SK-N-SH treated with all-trans-retinoic acid at 6 μM for 48 hours (cell line): ENCODE measurements around the gene RGMA.

Source experiments
- ATAC-seq: fragments of 200-7000 bp; cut with Tn5 transposase; 3 replicates; pipeline ENCODE4 v1.9.1; 2020; ENCODE audit warnings: mild to moderate bottlenecking, moderate library complexity
- ARNTL ChIP-seq: fragments of 450-650 bp; formaldehyde crosslinking; IDR thresholded peaks from 2 replicates; pipeline ENCODE4 v1.5.0; 2020; ENCODE audit warnings: low read depth, mild to moderate bottlenecking, moderate library complexity, borderline replicate concordance
- BACH2 ChIP-seq: fragments of 250-450 bp; sonication (Bioruptor Pico); IDR thresholded peaks from 2 replicates; pipeline ENCODE4 v1.9.0; 2021; ENCODE audit warnings: mild to moderate bottlenecking, borderline replicate concordance
- CSDC2 ChIP-seq: fragments of 250-450 bp; sonication (Bioruptor Pico); IDR thresholded peaks from 2 replicates; pipeline ENCODE4 v1.5.0; 2020; ENCODE audit warnings: mild to moderate bottlenecking, moderate library complexity
- ESRRG ChIP-seq: fragments of 250-450 bp; sonication (Bioruptor Pico); IDR thresholded peaks from 2 replicates; pipeline ENCODE4 v1.6.1; 2021; ENCODE audit warnings: mild to moderate bottlenecking
- GLIS3 ChIP-seq: fragments of 250-450 bp; sonication (Bioruptor Pico); IDR thresholded peaks from 2 replicates; pipeline ENCODE4 v1.5.0; 2020; ENCODE audit warnings: mild to moderate bottlenecking, moderate library complexity
- ISL1 ChIP-seq: fragments of 250-450 bp; sonication (Bioruptor Pico); IDR thresholded peaks from 2 replicates; pipeline ENCODE4 v2.1.2; 2022; ENCODE audit warnings: mild to moderate bottlenecking, moderate library complexity
- OSR1 ChIP-seq: fragments of 250-450 bp; sonication (Bioruptor Pico); IDR thresholded peaks from 2 replicates; pipeline ENCODE4 v1.8.0; 2022; ENCODE audit warnings: moderate library complexity, mild to moderate bottlenecking, inconsistent platforms
- PPARA ChIP-seq: fragments of 250-450 bp; sonication (Bioruptor Pico); IDR thresholded peaks from 2 replicates; pipeline ENCODE4 v1.5.0; 2020; ENCODE audit warnings: mild to moderate bottlenecking, borderline replicate concordance
- RARB ChIP-seq: fragments of 250-450 bp; sonication (Bioruptor Pico); IDR thresholded peaks from 2 replicates; pipeline ENCODE4 v1.8.0; 2021; ENCODE audit warnings: mild to moderate bottlenecking, moderate library complexity
- SNAI2 ChIP-seq: fragments of 250-450 bp; sonication (Bioruptor Pico); IDR thresholded peaks from 2 replicates; pipeline ENCODE4 v1.5.0; 2020; ENCODE audit warnings: mild to moderate bottlenecking, moderate library complexity
- TOX ChIP-seq: fragments of 250-450 bp; sonication (Bioruptor Pico); IDR thresholded peaks from 2 replicates; pipeline ENCODE4 v1.8.0; 2021; ENCODE audit warnings: mild to moderate bottlenecking, moderate library complexity, borderline replicate concordance
- ZC3H10 ChIP-seq: fragments of 250-450 bp; sonication (Bioruptor Pico); IDR thresholded peaks from 2 replicates; pipeline ENCODE4 v1.5.1; 2021; ENCODE audit warnings: mild to moderate bottlenecking, moderate library complexity
- ZFP3 ChIP-seq: fragments of 250-450 bp; sonication (Bioruptor Pico); IDR thresholded peaks from 2 replicates; pipeline ENCODE4 v1.5.0; 2020; ENCODE audit warnings: mild to moderate bottlenecking, moderate library complexity
- ZNF565 ChIP-seq: fragments of 450-650 bp; formaldehyde crosslinking; conservative IDR thresholded peaks from 2 replicates; pipeline ENCODE4 v1.5.0; 2020; ENCODE audit warnings: low read depth, mild to moderate bottlenecking, moderate library complexity
- ZNF70 ChIP-seq: fragments of 450-650 bp; formaldehyde crosslinking; IDR thresholded peaks from 2 replicates; pipeline ENCODE4 v1.5.0; 2020; ENCODE audit warnings: mild to moderate bottlenecking, moderate library complexity
- ZNF8 ChIP-seq: fragments of 450-650 bp; formaldehyde crosslinking; IDR thresholded peaks from 2 replicates; pipeline ENCODE4 v1.5.0; 2020; ENCODE audit warnings: mild to moderate bottlenecking, moderate library complexity
- TF ChIP-seq, protein P1 (sequence below): fragments of 250-450 bp; sonication (Bioruptor Pico); IDR thresholded peaks from 2 replicates; pipeline ENCODE4 v1.8.0; 2020; ENCODE audit warnings: mild to moderate bottlenecking, moderate library complexity, borderline replicate concordance
- TF ChIP-seq, protein P2 (sequence below): fragments of 250-450 bp; sonication (Bioruptor Pico); IDR thresholded peaks from 2 replicates; pipeline ENCODE4 v1.8.0; 2021; ENCODE audit warnings: low read depth, mild to moderate bottlenecking, moderate library complexity, borderline replicate concordance
- TF ChIP-seq, protein P3 (sequence below): fragments of 250-450 bp; sonication (Bioruptor Pico); IDR thresholded peaks from 2 replicates; pipeline ENCODE4 v1.5.0; 2020; ENCODE audit warnings: mild to moderate bottlenecking, moderate library complexity
- TF ChIP-seq, protein P4 (sequence below): fragments of 250-450 bp; sonication (Bioruptor Pico); IDR thresholded peaks from 2 replicates; pipeline ENCODE4 v1.5.1; 2020; ENCODE audit warnings: low read depth, mild to moderate bottlenecking, moderate library complexity

RGMA gene

DNA sequence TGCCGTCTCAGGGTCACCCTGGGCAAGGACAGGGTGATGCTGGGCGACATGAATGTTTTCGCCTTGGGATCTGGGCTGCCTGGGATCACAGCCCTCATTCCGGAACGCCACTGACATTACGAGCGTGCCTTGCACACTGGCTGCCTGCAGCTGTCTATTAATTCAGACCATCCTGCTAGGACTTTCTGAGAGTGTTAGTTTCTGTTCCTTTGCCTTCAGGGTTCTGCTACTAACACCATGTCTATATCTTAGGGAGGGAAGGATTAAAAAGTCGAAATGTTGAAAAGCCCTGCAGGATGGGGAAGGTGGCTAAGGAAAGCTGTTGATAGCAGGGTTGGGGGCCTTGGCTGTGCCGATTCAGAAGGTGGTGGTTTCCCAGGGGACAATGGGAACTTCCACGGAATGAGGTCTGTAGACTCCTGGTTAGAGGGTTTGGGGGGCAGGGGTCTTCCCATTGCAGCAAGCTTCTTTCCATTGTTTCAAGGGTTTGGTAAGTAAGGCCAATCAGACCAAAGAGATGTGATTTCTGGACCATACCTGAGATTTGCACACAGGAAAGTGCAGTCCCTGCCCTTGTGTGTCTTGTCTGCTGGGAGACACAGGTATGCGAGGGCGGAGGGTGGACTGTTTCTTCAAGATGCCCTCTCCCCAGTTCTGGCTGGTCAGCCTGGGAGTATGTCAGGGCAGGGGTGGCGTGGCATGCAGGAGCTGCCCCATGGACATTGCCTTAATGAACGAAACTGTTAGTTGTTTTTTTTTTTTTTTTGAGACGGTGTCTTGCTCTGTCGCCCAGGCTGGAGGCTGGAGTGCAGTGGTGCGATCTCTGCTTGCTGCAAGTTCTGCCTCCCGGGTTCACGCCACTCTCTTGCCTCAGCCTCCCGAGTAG, 50.9 kb downstream of the RGMA start:
- no peak for TF ChIP-seq TOX (CRISPR knock-in tag)
- no peak for TF ChIP-seq PPARA (CRISPR knock-in tag)
- no peak for TF ChIP-seq CSDC2 (CRISPR knock-in tag)
- TF ChIP-seq, protein P1, sequence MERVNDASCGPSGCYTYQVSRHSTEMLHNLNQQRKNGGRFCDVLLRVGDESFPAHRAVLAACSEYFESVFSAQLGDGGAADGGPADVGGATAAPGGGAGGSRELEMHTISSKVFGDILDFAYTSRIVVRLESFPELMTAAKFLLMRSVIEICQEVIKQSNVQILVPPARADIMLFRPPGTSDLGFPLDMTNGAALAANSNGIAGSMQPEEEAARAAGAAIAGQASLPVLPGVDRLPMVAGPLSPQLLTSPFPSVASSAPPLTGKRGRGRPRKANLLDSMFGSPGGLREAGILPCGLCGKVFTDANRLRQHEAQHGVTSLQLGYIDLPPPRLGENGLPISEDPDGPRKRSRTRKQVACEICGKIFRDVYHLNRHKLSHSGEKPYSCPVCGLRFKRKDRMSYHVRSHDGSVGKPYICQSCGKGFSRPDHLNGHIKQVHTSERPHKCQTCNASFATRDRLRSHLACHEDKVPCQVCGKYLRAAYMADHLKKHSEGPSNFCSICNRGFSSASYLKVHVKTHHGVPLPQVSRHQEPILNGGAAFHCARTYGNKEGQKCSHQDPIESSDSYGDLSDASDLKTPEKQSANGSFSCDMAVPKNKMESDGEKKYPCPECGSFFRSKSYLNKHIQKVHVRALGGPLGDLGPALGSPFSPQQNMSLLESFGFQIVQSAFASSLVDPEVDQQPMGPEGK (CRISPR knock-in tag), result no peak
- TF ChIP-seq ZNF70 (CRISPR knock-in tag), result no peak
- no peak for TF ChIP-seq ZNF565 (CRISPR knock-in tag)
- no peak for TF ChIP-seq ZFP3 (CRISPR knock-in tag)
- no peak for TF ChIP-seq RARB (CRISPR knock-in tag)
- TF ChIP-seq SNAI2, result no peak
- no peak for TF ChIP-seq ZNF8 (CRISPR knock-in tag)
- TF ChIP-seq ISL1 (CRISPR knock-in tag), result no peak
- TF ChIP-seq ARNTL (CRISPR knock-in tag), result no peak
- TF ChIP-seq, protein P2, sequence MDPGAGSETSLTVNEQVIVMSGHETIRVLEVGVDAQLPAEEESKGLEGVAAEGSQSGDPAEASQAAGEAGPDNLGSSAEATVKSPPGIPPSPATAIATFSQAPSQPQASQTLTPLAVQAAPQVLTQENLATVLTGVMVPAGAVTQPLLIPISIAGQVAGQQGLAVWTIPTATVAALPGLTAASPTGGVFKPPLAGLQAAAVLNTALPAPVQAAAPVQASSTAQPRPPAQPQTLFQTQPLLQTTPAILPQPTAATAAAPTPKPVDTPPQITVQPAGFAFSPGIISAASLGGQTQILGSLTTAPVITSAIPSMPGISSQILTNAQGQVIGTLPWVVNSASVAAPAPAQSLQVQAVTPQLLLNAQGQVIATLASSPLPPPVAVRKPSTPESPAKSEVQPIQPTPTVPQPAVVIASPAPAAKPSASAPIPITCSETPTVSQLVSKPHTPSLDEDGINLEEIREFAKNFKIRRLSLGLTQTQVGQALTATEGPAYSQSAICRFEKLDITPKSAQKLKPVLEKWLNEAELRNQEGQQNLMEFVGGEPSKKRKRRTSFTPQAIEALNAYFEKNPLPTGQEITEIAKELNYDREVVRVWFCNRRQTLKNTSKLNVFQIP (CRISPR knock-in tag), result no peak
- no peak for TF ChIP-seq OSR1 (CRISPR knock-in tag)
- ATAC-seq, result no peak

DNA sequence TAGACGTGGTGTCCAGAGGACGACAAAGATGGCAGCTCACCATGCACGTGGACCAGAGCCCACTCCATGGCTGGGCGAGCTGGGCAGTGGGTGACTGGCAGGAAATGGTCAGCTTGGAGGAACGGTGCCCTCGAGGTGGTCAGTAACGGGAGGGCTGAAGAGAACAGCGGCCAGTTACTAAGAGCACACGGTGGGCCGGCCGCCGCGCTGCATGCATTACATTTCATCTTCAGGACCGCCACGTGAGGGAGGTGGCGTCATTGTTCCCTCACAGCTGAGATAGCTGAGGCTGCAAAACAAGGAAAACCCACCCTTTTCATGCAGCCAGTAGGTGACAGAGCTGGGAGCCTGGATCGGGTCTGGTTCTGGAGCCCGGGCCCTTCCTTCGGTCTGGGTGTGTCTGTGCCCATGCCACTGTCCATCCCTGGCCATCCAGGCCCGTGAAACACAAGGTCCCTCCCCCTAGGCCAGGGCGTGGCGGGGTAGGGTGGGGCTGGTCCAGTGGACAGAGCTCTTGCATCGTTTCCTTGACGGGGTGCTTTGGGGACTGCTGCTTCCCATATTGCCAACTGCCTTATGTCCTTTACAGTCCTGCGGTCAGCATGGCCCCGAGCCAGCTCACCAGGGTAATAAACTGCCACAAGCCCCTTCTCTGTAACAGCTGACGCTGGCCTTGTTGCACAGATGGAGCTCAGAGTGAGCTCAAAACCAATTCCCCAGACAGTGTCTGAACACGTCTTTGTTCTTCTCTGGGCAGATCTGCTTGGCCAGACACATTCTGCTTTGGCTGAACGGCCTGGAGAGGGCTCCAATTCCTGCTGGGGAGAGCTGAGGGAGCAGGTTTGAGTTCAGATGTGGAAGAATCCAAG, 51.8 kb downstream of the RGMA start:
- no peak for TF ChIP-seq ZC3H10 (CRISPR knock-in tag)
- TF ChIP-seq ISL1 (CRISPR knock-in tag), result no peak
- TF ChIP-seq, protein P3, sequence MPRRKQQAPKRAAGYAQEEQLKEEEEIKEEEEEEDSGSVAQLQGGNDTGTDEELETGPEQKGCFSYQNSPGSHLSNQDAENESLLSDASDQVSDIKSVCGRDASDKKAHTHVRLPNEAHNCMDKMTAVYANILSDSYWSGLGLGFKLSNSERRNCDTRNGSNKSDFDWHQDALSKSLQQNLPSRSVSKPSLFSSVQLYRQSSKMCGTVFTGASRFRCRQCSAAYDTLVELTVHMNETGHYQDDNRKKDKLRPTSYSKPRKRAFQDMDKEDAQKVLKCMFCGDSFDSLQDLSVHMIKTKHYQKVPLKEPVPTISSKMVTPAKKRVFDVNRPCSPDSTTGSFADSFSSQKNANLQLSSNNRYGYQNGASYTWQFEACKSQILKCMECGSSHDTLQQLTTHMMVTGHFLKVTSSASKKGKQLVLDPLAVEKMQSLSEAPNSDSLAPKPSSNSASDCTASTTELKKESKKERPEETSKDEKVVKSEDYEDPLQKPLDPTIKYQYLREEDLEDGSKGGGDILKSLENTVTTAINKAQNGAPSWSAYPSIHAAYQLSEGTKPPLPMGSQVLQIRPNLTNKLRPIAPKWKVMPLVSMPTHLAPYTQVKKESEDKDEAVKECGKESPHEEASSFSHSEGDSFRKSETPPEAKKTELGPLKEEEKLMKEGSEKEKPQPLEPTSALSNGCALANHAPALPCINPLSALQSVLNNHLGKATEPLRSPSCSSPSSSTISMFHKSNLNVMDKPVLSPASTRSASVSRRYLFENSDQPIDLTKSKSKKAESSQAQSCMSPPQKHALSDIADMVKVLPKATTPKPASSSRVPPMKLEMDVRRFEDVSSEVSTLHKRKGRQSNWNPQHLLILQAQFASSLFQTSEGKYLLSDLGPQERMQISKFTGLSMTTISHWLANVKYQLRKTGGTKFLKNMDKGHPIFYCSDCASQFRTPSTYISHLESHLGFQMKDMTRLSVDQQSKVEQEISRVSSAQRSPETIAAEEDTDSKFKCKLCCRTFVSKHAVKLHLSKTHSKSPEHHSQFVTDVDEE, result no peak
- TF ChIP-seq ZFP3 (CRISPR knock-in tag), result no peak
- no peak for TF ChIP-seq SNAI2
- TF ChIP-seq PPARA (CRISPR knock-in tag), result no peak
- no peak for TF ChIP-seq OSR1 (CRISPR knock-in tag)
- no peak; the same call in 2 of the 3 replicates for ATAC-seq

DNA sequence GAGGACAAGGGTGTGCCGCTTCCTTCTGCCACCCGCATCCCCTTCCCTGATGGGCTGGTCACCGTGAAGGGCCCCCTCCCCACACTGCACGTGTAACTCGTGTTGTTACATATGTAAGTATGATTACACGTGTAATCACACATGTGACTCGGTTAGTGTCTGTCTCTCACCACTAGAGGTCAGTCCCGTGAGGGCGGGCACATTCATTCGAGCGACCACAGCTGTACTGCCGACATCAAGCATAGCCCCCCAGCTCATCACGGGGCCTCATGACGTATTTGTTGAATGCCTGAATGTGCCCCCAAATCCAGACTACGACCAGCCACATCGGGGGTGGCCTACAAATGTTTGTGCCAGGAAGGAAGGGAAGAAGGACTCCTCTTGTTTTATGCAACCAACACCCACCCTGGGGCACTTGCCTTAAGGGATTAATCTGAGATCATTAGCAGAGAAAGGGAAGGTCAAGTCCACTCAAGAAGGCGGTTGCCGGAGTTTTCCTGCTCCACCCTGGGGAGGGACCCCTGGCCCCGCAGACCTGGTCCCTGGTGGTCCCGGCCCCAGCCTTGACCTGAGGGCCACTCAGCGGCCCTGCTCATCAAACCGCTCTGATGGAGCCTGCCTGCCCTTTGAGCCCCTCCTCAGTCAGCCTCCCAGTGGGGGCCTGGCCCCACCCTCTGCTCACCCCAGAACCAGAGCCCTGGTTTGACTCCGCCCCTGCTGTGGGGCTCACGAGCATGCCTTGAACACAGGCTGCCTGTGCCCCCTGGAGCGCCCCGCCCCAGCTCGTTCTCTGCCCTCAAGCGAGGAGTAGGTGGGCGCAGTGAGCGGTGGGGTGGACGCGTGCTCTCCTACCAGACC, 52.8 kb downstream of the RGMA start:
- TF ChIP-seq TOX (CRISPR knock-in tag), result no peak
- no peak for TF ChIP-seq ISL1 (CRISPR knock-in tag)
- TF ChIP-seq, protein P1 (CRISPR knock-in tag), result no peak
- TF ChIP-seq, protein P4, sequence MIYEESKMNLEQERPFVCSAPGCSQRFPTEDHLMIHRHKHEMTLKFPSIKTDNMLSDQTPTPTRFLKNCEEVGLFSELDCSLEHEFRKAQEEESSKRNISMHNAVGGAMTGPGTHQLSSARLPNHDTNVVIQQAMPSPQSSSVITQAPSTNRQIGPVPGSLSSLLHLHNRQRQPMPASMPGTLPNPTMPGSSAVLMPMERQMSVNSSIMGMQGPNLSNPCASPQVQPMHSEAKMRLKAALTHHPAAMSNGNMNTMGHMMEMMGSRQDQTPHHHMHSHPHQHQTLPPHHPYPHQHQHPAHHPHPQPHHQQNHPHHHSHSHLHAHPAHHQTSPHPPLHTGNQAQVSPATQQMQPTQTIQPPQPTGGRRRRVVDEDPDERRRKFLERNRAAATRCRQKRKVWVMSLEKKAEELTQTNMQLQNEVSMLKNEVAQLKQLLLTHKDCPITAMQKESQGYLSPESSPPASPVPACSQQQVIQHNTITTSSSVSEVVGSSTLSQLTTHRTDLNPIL (CRISPR knock-in tag), result no peak
- no peak for TF ChIP-seq GLIS3 (CRISPR knock-in tag)
- no peak for TF ChIP-seq ARNTL (CRISPR knock-in tag)
- no peak for TF ChIP-seq BACH2 (CRISPR knock-in tag)
- TF ChIP-seq ESRRG (CRISPR knock-in tag), result no peak
- TF ChIP-seq CSDC2 (CRISPR knock-in tag), result no peak
- TF ChIP-seq RARB (CRISPR knock-in tag), result no peak
- no peak for TF ChIP-seq ZC3H10 (CRISPR knock-in tag)
- TF ChIP-seq, protein P2 (CRISPR knock-in tag), result no peak
- no peak for TF ChIP-seq ZNF565 (CRISPR knock-in tag)
- ATAC-seq, result peak; percentile 65
